Panc1 (cell line): ENCODE results near the gene SERP2. TPM values are rescaled to one million over a fixed set of nuclear protein-coding genes. Genes with fewer than 3 reads are reported as not detected.

ENCODE experiments used
- ATAC-seq: fragments of 200-7000 bp; cut with Tn5 transposase; 2 replicates; pipeline ENCODE4 v1.9.1; 2020; ENCODE audit warnings: mild to moderate bottlenecking, moderate library complexity
- BruUV-seq: library from RNA; stranded (reverse); fragments of 400-500 nt; replicated peaks from 2 replicates; lab custom pipeline; 2021; lab: Mats Ljungman, UMichigan
- CTCF ChIA-PET: fragments of 300-600 bp; sonication (Branson Sonifier 250); formaldehyde crosslinking; loops from one replicate; lab custom pipeline; 2022; ENCODE audit warnings: antibody characterized with exemption; lab: Charles Lee
- POLR2A ChIA-PET: fragments of 300-600 bp; sonication (Branson Sonifier 250); formaldehyde crosslinking; loops from one replicate; lab custom pipeline; 2022; ENCODE audit warnings: antibody characterized with exemption; lab: Charles Lee
- DNase-seq: peaks from one replicate; pipeline ENCODE4 v3.0.0-alpha.2; 2010; ENCODE audit warnings: low read depth, low spot score
- H3K27ac ChIP-seq: 2 replicates; pipeline ENCODE4 v1.5.1; 2011; ENCODE audit warnings: mild to moderate bottlenecking, low read length, inconsistent platforms
- H3K27me3 ChIP-seq: fragments of 200-500 bp; sonication (Bioruptor generic); 2 replicates; pipeline ENCODE4 v1.6.0; 2014; ENCODE audit warnings: low read length, inconsistent platforms; ENCODE audit not compliant: control insufficient read depth, insufficient read depth
- H3K36me3 ChIP-seq: fragments of 200-500 bp; sonication (Bioruptor generic); 2 replicates; pipeline ENCODE4 v1.5.1; 2014; ENCODE audit warnings: inconsistent platforms, mild to moderate bottlenecking, low read length, moderate library complexity; ENCODE audit not compliant: control insufficient read depth, insufficient read depth
- H3K4me1 ChIP-seq: 2 replicates; pipeline ENCODE4 v1.5.1; 2011; ENCODE audit warnings: inconsistent platforms, mild to moderate bottlenecking, low read length, moderate library complexity; ENCODE audit not compliant: control insufficient read depth, insufficient read depth
- H3K4me3 ChIP-seq, 2 experiments: 2 replicates each; pipeline ENCODE4 v1.5.1; 2011 to 2012; ENCODE audit warnings: low read depth in 2 of 2, low read length in 2 of 2, mild to moderate bottlenecking in 2 of 2, inconsistent platforms in 1 of 2, moderate library complexity in 1 of 2
- H3K9me3 ChIP-seq: fragments of 200-500 bp; sonication (Bioruptor generic); 2 replicates; pipeline ENCODE4 v1.5.1; 2014; ENCODE audit warnings: low read depth, mild to moderate bottlenecking, inconsistent platforms, low read length, moderate library complexity; ENCODE audit not compliant: control insufficient read depth, insufficient read depth
- POLR2AphosphoS5 ChIP-seq: IDR thresholded peaks from 2 replicates; pipeline ENCODE4 v1.6.1; 2012; ENCODE audit warnings: mild to moderate bottlenecking, low read depth, low read length, moderate library complexity
- SIN3A ChIP-seq: IDR thresholded peaks from 2 replicates; pipeline ENCODE4 v1.6.1; 2012; ENCODE audit warnings: low read depth, mild to moderate bottlenecking, low read length, moderate library complexity, borderline replicate concordance; ENCODE audit not compliant: insufficient read depth
- TCF7L2 ChIP-seq: IDR thresholded peaks from 2 replicates; pipeline ENCODE4 v1.6.1; 2011; ENCODE audit warnings: mild to moderate bottlenecking, low read depth, low read length, inconsistent platforms
- in situ Hi-C: cut with HindIII; loops from 2 replicates; pipeline ENCODE4 v1.10.0; 2016; ENCODE audit warnings: low sequenced_read_pairs, low pct_unique_long_range_greater_than_20kb
- intact Hi-C: fragments of 100-400 bp; cut with micrococcal nuclease; formaldehyde crosslinking; loops from one replicate; pipeline ENCODE4 v1.10.0; 2022; ENCODE audit not compliant: unreplicated experiment
- total RNA-seq: library from RNA; stranded (reverse); gene quantifications from one replicate; pipeline ENCODE4 v1.2.1, GENCODE V29; 2021; ENCODE audit not compliant: unreplicated experiment
- TF ChIP-seq, protein P1 (sequence below), 2 experiments: IDR thresholded peaks; 2 replicates each; pipeline ENCODE4 v1.6.1; 2011 to 2012; ENCODE audit warnings: low read depth in 2 of 2, control low read depth in 1 of 2, low read length in 1 of 2, mild to moderate bottlenecking in 1 of 2, moderate library complexity in 1 of 2; ENCODE audit not compliant: insufficient read depth in 1 of 2
- TF ChIP-seq, protein P2 (sequence below): fragments of 450-650 bp; IDR thresholded peaks from 2 replicates; pipeline ENCODE4 v1.5.1; 2017; ENCODE audit warnings: mild to moderate bottlenecking

The SERP2 gene
- total RNA-seq, 1 experiment from 2014 or later = 0.18 TPM

DNA sequence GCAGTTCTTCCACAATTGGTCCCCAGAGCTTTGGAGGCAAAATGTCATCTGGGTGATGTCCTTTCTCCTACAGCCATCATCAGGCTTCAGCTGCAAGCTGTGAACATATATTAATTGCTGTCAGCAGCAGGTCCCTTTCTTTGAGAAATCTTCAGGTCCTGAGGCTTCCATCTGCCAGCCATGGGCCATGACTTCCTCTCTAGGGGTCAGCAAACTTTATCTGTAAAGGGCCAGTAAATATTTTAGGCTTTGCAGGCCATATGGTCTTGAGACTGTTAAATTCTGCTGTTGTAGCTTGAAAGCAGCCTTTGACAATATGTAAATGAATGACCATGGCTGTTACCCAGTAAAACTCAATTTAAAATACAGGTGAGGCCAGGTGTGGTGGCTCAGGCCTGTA is 27.1 kb downstream of the SERP2 start:
- ATAC-seq (no peak), DNase-seq (no peak)
- Histone ChIP-seq H3K27ac (no peak overlapping the region), H3K9me3 (no peaks in the 10 kb centered on the region), H3K27me3 (no peaks in the 10 kb centered on the region), H3K4me3 (no peak overlapping the region), H3K4me1 (peaks cover 5% of the 10 kb centered on the region; the same call in 1 of the 2 replicates), H3K36me3 (no peaks in the 10 kb centered on the region)
- CTCF ChIA-PET = no interaction called here
- TF ChIP-seq, protein P1, sequence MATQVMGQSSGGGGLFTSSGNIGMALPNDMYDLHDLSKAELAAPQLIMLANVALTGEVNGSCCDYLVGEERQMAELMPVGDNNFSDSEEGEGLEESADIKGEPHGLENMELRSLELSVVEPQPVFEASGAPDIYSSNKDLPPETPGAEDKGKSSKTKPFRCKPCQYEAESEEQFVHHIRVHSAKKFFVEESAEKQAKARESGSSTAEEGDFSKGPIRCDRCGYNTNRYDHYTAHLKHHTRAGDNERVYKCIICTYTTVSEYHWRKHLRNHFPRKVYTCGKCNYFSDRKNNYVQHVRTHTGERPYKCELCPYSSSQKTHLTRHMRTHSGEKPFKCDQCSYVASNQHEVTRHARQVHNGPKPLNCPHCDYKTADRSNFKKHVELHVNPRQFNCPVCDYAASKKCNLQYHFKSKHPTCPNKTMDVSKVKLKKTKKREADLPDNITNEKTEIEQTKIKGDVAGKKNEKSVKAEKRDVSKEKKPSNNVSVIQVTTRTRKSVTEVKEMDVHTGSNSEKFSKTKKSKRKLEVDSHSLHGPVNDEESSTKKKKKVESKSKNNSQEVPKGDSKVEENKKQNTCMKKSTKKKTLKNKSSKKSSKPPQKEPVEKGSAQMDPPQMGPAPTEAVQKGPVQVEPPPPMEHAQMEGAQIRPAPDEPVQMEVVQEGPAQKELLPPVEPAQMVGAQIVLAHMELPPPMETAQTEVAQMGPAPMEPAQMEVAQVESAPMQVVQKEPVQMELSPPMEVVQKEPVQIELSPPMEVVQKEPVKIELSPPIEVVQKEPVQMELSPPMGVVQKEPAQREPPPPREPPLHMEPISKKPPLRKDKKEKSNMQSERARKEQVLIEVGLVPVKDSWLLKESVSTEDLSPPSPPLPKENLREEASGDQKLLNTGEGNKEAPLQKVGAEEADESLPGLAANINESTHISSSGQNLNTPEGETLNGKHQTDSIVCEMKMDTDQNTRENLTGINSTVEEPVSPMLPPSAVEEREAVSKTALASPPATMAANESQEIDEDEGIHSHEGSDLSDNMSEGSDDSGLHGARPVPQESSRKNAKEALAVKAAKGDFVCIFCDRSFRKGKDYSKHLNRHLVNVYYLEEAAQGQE (IDR thresholded peaks at IDR 0.05; ENCODE audit: insufficient read depth in 1 of 2, low read depth in 2 of 2, low read length in 1 of 2) = no peak
- TF ChIP-seq TCF7L2 = no peak
- no peak for TF ChIP-seq POLR2AphosphoS5
- TF ChIP-seq, protein P2, sequence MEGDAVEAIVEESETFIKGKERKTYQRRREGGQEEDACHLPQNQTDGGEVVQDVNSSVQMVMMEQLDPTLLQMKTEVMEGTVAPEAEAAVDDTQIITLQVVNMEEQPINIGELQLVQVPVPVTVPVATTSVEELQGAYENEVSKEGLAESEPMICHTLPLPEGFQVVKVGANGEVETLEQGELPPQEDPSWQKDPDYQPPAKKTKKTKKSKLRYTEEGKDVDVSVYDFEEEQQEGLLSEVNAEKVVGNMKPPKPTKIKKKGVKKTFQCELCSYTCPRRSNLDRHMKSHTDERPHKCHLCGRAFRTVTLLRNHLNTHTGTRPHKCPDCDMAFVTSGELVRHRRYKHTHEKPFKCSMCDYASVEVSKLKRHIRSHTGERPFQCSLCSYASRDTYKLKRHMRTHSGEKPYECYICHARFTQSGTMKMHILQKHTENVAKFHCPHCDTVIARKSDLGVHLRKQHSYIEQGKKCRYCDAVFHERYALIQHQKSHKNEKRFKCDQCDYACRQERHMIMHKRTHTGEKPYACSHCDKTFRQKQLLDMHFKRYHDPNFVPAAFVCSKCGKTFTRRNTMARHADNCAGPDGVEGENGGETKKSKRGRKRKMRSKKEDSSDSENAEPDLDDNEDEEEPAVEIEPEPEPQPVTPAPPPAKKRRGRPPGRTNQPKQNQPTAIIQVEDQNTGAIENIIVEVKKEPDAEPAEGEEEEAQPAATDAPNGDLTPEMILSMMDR = no peak
- TF ChIP-seq SIN3A = no peak
- intact Hi-C loops = no loop called here
- BruUV-seq = no TSS peak
- POLR2A ChIA-PET = no interaction called here
- in situ Hi-C loops = no loop called here

DNA sequence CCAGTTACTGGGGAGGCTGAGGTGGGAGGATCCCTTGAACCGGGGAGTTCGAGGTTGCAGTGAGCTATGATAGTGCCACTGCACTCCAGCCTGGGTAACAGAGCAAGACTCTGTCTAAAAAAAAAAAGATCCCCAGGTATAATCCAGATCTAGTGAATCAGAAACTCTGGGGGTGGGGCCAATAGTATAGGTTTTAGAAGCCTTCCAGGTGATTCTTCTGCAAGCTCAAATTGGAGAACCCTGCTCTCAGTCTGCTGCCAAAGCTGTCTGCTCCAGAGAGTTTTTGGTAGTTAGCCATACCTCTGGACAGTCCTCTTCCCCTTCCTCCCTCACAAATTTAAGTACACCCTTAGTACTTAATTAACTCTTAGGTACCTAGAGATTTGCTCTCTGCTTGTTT is 28.0 kb downstream of the SERP2 start:
- no peaks in the 10 kb centered on the region for H3K36me3 ChIP-seq
- no peak overlapping the region for H3K4me3 ChIP-seq
- BruUV-seq = no TSS peak
- intact Hi-C loops (no loop called here), in situ Hi-C loops (no loop called here)
- CTCF ChIA-PET = no interaction called here
- POLR2A ChIA-PET = no interaction called here
- no peak for TF ChIP-seq SIN3A
- no peak for TF ChIP-seq POLR2AphosphoS5
- TF ChIP-seq, protein P1 (IDR thresholded peaks at IDR 0.05; ENCODE audit: insufficient read depth in 1 of 2, low read depth in 2 of 2, low read length in 1 of 2) = no peak
- TF ChIP-seq, protein P2 = no peak
- no peak for TF ChIP-seq TCF7L2
- DNase-seq (no peak), ATAC-seq (no peak)
- no peak overlapping the region for H3K27ac ChIP-seq
- H3K9me3 ChIP-seq = no peaks in the 10 kb centered on the region
- H3K4me1 ChIP-seq = peaks cover 5% of the 10 kb centered on the region; the same call in 1 of the 2 replicates
- H3K27me3 ChIP-seq = no peaks in the 10 kb centered on the region
